ENCODE data around the gene RPUSD3.

DNA sequence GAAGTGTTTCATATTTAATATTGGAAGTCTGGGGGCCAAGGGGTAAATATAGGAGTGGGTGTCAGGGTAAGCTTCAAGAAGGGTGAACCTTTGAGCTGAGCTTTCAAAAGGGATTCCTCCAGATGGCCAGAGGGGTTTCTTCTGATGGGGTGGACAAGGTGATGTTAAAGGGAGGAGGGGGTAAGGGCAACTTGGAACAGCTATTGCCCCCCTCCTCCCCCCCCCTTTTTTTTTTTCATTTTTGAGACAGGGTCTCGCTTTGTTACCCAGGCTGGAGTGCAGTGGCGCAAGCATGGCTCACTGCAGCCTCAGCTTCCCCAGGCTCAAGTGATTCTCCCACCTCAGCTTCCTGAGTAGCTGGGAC, 35.8 kb downstream of the RPUSD3 start:
- TF ChIP-seq, protein P1, sequence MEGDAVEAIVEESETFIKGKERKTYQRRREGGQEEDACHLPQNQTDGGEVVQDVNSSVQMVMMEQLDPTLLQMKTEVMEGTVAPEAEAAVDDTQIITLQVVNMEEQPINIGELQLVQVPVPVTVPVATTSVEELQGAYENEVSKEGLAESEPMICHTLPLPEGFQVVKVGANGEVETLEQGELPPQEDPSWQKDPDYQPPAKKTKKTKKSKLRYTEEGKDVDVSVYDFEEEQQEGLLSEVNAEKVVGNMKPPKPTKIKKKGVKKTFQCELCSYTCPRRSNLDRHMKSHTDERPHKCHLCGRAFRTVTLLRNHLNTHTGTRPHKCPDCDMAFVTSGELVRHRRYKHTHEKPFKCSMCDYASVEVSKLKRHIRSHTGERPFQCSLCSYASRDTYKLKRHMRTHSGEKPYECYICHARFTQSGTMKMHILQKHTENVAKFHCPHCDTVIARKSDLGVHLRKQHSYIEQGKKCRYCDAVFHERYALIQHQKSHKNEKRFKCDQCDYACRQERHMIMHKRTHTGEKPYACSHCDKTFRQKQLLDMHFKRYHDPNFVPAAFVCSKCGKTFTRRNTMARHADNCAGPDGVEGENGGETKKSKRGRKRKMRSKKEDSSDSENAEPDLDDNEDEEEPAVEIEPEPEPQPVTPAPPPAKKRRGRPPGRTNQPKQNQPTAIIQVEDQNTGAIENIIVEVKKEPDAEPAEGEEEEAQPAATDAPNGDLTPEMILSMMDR (IDR thresholded peaks at IDR 0.05), result no peak
- TF ChIP-seq POLR2A (IDR thresholded peaks at IDR 0.05), result no peak

Measured in lower leg skin (tissue), 3 donors.